ENCODE measurements around the gene TRAPPC13. TPM values are rescaled to one million over a fixed set of nuclear protein-coding genes. Genes with fewer than 3 reads are reported as not detected.

TRAPPC13 gene, protein sequence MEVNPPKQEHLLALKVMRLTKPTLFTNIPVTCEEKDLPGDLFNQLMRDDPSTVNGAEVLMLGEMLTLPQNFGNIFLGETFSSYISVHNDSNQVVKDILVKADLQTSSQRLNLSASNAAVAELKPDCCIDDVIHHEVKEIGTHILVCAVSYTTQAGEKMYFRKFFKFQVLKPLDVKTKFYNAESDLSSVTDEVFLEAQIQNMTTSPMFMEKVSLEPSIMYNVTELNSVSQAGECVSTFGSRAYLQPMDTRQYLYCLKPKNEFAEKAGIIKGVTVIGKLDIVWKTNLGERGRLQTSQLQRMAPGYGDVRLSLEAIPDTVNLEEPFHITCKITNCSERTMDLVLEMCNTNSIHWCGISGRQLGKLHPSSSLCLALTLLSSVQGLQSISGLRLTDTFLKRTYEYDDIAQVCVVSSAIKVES
- 15.2 and 15.7 TPM in 2 replicates for total RNA-seq

DNA sequence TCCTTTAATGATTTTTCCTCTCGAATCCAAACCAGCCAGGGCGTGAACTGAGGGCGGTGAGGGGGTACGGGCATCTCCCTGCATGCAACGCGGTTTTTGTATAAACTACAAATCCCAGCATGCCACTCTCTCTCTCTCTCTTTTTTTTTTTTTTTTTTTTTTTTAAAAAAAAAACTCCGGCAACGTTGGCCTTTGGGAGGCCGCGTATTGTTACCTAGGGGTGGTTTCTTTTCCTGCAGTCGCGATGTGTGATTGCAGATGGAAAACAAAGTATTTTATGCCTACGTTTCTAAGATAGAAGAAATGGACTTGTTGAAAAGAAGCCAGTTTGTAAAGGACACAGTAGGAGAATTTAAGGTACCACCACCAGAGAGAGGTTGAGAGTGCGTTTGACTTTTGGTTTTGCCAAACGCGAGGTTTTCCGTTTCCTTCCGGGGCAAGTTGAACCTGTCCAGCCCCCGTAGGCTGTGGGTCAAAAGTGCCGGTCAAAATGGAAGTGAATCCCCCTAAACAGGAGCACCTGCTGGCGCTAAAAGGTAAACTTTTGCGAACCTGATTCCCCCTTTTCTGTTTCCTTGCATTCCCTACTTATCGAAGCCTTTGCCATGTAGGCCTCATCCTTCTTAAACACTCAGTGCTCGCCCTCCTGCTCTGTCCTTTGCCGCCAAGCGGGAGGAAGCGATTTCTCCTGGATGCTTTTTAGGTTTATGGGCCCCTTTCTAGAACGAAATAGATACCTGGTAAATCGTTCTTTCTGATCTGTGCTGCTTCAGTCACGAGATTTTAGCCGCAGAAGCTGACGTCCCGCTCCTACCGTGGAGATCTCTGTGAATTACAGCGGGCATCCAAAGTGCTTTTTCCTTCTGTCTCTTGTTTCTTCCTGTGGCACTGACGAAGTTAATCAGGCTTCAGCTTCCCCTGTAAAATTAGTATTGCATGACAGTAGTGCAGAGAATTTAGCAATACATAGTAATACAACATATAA, at the start of gene TRAPPC13, which contains the start of gene SHLD3:
TSS of gene TRAPPC13 (plus strand) at position 457 of the 985 bp plus-strand sequence. CDS start at position 491, 34 bp downstream.
TSS of gene SHLD3 (plus strand) at position 457 of the 985 bp plus-strand sequence. CDS start 4,561 bp downstream, outside the sequence.

DNA sequence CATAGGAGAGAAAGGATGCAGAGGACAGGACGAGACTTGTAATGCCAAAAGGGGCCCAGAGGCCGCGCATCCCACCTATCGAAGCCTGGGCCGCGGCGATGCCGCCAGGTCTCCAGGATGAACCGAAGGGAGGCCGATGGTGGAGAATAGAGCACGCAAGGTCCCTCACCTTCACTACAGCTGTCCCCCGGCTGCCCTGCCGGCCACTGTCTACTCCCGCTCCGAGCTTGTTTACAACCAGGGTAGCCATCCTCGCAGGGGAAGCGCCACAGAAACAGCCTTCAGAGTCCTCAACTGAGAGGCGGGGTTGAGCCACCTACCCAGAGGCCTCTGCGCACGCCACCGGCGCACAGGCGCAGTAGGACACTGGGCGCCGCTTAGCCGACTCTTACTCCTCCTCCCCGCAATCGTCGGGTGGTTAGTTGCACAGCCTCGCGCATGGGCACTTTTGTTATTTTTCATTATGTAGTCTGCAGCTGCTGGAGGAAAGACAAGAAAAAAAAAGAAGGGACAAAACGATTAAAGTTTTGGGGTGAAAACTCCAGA, 729 bp upstream of the TRAPPC13 start, which contains the start of gene TRIM23:
TSS of gene TRIM23 (minus strand) at position 309 of the 546 bp plus-strand sequence. CDS start at position 250, 59 bp downstream.

Other genes with a start within 250 kb of the TRAPPC13 start
- gene ADAMTS6, start 143.1 kb upstream of the TRAPPC13 start, total RNA-seq: 20.1 and 20.6 TPM in 2 replicates
- gene CENPK, start 61.9 kb upstream of the TRAPPC13 start, total RNA-seq: 21.1 and 31.0 TPM in 2 replicates
- 19.0 and 20.0 TPM in 2 replicates for gene PPWD1, start 61.7 kb upstream of the TRAPPC13 start, total RNA-seq
- gene TRIM23, start 694 bp upstream of the TRAPPC13 start, total RNA-seq: 5.3 and 6.3 TPM in 2 replicates
- gene SHLD3, start within 50 bp of the TRAPPC13 start, total RNA-seq: 3.1 TPM in 2 replicates
- gene SGTB, start 97.1 kb downstream of the TRAPPC13 start, total RNA-seq: 12.8 and 17.1 TPM in 2 replicates
- 33.6 and 40.0 TPM in 2 replicates for gene NLN, start 97.2 kb downstream of the TRAPPC13 start, total RNA-seq

All from mammary microvascular endothelial cell (primary cell).